ENCODE measurements around the gene AOAH.
A peak's percentile ranks its signal among the peaks of the same experiment; 100 is the strongest.

Gene AOAH, protein sequence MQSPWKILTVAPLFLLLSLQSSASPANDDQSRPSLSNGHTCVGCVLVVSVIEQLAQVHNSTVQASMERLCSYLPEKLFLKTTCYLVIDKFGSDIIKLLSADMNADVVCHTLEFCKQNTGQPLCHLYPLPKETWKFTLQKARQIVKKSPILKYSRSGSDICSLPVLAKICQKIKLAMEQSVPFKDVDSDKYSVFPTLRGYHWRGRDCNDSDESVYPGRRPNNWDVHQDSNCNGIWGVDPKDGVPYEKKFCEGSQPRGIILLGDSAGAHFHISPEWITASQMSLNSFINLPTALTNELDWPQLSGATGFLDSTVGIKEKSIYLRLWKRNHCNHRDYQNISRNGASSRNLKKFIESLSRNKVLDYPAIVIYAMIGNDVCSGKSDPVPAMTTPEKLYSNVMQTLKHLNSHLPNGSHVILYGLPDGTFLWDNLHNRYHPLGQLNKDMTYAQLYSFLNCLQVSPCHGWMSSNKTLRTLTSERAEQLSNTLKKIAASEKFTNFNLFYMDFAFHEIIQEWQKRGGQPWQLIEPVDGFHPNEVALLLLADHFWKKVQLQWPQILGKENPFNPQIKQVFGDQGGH

DNA sequence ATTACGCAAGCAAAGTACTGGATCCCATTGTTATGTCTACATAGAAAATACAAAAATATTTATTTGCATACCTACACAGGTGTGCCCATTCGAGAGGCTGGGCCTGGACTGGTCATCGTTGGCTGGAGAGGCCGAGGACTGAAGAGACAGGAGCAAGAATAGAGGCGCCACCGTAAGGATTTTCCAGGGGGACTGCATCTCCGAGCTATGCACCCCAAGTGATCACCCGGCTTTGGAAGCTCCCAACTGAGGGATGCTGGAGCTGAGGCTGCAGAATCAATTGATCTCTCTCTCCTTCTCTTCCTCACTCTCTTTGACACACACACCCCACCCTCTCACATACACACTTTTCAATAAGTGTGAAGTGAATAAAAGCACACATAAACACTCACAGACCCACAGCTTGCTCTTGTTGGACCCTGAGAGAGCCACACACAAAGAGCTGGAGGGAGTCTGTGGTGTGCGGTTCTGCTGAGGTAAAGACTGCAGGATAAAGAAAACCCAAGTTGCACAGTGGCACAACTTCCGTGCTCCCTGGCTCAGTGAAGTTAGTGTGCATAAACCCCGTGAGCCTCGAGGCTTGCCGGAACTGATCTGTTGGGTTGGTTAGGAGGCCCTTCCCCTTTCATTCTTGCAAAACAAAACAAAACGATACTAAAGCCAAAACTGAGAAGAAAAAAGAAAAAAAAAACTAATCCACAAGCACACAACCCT, at the start of gene AOAH:
Gene AOAH (minus strand): TSS at position 544 of the 714 bp plus-strand sequence. CDS start 346 bp downstream, at position 198.
- peak; percentile 81 for DNase-seq

DNA sequence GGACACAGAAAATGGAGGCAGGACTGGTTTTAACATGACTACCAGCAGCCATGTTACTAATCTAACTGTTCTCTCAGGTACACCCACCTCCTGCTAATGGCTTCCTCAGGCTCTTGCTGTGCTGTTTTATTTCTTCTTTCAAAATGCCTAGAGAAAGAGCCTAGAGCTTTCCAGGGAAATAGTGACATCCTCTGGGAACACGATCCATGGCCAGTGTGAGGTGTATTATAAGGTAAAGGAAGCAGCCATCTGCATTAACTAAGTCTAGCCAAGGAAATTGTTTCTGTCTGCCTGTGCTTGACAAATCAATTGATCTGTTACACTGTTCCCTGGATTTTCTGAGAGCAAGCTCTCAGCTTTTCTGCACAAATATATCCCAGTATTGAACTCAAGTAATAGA, 42.2 kb upstream of the AOAH start:
- no peak for DNase-seq

DNA sequence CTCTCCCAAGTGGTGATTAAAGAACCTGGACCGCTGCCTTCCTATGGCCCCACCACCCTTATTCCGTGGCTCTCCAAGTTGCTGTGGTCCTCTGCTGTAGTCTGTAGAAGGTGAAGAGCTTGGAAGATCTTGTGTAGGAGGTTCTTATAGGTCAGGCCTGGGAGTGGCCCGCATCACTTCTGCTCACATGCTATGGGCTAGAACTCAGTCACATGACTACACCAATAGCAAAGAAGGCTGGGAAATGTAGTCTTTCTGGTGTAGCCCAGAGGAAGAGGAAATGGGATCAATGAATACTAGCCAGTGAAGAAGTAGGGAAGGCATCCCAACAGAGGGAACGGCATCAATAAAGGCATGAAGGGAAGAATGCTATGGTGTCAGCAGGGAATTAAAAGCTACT, 41.3 kb upstream of the AOAH start:
- DNase-seq, result no peak

DNA sequence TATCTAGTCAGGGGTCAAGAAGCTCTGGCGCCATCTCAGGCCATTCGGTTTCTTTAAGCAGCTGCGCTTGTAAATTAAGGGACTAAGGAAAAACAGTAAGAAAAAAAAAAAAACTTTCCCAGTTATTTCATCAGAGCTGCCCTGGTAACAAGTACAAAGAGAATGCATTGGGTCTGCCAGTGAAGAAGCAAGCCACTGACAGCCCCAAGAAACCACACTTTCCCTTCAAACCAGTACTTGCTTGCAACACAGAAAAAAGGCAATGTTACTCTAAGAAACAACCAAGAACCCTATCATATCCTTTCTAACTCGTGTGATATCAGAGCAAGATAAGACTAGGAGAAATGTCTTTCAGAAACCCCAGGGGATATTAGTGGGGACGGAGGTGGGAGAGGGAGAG, 40.6 kb upstream of the AOAH start:
- DNase-seq, result no peak

DNA sequence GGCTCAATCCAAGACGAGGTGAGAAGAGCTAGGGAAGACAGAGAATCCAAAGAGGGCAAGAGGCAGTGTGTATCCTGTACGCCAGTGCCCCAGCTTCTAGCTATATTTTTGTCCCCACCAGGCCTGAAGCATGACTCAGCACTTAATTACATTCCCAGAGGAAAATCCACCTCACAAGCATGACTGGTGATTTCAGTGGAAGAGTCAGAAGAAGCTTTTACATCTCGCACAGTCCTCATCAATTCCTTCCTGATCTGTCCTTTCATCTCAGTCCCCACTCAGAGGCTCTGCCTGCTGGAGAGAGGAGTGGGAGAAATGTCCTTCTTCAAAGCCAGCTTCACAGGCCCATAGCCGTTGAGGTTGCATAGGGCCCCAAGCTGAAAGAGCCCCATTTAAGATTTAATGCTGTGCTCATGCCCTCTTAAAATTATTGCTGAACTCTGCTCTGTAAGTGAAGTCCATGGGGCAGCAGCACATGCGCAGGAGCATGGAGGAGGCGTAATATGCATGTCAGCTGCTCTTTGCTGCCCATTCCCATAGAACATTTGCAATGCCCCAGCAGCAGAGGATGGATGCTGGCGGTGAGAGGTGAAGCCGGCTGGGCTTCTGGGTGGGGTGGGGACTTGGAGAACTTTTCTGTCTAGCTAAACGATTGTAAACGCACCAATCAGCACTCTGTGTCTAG, 39.0 kb upstream of the AOAH start:
- DNase-seq, result no peak

DNA sequence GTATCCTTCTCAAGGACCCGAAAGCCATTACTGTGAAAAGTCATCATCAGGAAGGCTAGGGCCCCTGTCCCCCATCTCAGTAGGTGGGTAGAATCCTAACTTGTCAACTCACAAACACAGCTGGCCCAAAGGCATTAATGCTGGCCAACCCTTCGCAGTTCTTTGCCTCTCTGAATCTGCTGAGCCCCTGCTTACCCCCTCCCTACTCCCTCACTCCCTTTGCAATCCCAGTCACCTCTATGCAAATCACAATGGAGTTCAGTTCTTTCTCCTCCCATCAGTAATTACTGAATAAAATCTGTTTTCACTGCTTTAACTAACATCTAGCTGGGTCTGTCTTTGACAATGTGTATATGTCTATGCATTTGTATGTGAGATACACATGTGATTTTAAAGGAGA, 38.1 kb upstream of the AOAH start:
- DNase-seq, result no peak

DNA sequence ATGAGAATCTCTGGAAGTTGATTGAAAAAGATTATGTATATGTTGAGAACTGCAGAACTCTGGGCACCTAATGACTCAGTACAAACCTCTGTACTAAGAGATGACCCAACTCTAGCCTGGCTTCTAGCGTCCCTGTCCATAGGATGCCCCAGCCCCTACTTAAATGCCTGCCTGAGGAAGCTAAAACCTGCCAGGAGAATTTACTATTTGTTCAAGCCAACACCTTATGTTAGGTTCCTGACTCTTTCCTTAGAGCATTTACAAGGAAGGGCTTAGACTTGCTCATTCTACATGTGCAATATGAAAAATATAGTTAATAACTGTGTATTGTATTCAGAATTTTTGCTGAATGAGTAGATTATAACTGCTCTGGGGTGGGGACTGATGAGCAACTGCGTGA, 37.5 kb upstream of the AOAH start:
- DNase-seq, result no peak

DNA sequence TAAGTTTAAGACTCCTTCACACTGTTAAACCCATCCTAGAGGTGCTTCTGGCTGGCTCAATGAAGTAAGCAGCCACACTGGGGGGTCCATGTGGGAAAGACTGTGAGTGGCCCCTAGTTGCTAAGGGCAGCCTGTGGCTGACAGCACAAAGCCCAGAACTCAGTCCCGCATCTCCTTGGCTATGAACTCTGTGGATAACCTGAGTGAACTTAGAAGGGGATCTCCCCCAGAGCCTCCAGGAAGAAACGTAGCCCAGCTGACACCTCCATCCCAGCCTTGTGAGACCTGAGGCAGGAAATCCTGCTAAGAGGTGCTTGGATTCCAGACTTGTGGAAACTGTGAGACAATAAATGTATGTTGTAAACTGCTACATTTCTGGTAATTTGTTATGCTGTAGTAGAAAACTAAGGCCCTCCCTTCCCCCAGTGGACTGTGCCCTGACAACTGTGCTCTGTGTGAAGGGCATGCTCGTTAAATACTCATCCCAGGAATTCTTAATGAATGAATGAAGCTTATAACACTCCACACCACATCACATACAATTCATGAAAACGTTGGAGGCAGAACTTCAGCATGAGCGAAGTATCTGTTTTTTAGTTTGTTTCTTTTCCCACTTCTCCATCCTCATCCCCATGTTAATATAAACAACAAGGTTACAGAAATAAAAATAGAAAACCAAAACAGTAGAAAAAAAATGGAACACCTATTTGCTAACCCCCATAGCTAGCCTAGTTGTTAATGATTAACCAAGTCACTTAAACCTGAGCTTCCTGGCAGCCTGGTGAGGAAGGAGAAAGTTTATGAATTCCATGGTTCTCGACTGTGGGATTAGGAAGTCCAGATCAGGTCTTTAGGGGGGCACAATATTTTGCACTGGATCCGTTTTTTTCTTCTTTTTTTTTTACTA, 36.8 kb upstream of the AOAH start:
- no peak for DNase-seq

DNA sequence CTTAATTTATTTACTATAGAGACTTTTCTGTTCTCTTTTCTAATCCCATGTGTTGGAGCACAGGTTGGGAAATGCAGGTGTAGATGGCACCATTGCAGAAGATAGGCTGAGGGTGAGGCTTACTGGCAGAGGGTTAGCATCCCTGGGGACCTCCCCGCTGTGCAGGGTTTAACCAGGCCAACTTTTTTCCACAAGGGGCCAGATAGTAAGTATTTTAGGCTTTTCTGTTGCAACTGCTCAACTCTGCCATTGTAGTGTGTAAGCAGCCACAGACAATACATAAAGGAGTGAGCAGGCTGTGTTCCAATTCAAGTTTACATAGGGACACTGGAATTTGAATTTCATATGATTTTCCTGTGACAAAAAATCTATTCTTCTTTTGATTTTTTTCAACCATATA, 34.6 kb upstream of the AOAH start:
- no peak for DNase-seq

DNA sequence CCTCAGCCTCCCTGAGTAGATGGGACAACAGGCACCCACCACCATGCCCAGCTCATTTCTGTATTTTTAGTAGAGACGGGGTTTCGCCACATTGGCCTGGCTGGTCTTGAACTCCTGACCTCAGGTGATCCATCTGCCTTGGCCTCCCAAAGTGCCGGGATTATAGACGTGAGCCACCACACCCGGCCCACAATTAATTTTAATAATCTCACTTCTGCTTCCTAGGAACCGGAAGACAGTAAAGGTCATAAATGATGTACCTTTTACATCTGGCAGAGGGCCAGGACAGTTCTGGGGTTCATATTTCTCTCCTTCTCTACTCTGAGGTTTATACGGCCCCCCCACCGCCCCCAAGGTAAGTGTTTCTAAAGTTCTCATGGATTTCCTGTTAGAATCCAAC, 31.2 kb upstream of the AOAH start:
- DNase-seq, result no peak

DNA sequence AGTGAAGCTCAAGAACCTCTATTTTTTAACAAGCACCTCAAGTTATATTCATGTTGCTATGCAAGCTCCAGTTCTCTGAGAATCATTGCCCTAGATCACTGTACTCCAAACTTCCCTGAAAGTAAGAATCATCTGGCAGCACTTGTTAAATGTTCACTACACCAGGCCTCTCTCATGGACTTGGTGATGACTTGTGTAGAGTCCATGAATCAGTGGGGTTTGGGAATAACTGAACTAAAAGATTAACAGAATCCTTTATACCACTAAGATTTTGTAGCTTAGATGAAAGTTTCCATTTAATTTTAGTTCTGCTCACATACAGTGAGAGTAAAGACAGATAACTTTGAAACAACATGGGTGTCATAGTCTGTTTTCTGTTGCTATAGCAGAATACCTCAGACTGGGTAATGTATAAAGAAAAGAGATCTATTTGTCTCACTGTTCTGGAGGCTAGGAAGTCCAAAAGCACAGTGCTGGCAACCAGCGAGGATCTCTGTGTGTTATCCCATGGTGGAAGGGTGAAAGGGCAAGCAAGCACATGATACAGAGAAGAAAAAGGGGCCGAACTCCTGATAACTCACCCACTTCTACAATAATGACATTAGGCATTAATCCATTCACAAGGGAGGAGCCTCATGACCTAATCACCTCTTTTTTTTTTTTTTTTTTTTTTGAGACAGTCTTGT, 27.9 kb upstream of the AOAH start:
- DNase-seq, result no peak

DNA sequence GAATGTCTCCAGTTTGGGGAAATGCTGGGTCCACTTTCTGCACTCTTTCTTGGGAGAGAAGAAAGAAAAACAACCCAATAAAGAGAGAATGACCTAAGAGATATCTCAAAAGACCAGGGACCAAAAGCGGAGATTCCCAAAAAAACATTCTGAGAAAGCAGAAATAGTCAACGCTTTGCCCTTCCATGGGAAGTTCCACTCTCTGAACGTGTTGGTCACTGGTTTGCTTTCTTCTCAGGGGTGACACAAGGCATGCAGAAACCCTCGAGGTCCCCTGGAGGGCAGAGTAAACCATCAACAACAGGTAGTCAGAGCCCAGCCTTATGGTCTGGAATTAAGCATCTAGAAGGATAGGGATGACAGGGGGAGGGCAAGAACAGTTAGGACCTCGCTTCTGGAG, 26.2 kb upstream of the AOAH start:
- no peak for DNase-seq

DNA sequence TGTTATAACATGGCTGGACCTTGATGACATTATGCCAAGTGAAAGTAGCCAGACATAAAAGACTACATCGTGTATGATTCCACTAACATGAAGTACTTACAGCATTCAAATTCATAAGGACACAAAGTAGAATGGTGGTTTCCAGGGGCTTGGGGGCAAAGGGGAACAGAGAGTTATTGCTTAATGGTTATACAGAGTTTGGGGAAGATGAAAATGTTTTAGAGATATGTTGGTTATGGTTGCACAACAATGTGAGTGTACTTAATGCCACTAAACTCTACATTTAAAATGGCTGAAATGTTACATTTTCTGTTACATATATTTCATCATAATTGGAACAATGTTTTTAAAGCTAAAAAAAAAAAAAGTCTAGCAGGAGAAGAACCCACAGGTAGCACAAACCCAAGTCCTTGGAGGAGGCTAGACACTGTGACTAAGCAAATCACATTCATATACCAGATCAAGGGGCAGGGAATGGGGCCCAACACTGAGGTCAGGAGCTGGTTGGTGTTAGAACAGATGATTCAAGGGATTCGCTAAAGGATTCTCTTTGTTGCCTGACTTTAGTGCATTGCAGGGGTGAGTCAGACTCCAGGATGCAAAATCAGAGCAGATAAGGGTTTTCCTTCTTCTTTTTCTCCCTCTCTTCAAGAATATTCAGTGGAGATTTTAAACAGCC, 25.1 kb upstream of the AOAH start:
- DNase-seq, result no peak

DNA sequence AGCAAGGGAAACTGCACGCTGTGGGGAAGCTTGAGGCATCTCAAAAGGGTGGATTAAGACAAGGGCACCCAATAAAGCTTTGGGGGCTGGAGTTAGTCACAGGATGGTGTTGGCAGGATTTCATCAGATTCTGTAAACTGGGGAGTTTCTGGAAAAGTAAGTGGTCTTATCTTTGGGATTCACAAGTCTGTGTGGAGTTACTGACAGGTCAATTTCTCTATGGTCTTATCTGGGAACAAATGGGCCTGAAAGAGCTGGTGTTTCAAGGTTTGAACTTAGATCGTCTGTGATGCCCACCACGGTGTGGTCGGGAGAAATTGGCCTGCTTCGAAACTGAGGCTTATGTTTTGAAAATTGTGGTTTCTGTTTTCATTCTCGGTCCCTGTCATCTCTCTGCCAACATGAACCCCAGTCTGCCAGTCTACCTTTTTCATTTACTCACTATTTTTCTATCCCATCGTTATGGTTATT, 23.8 kb upstream of the AOAH start:
- no peak for DNase-seq

DNA sequence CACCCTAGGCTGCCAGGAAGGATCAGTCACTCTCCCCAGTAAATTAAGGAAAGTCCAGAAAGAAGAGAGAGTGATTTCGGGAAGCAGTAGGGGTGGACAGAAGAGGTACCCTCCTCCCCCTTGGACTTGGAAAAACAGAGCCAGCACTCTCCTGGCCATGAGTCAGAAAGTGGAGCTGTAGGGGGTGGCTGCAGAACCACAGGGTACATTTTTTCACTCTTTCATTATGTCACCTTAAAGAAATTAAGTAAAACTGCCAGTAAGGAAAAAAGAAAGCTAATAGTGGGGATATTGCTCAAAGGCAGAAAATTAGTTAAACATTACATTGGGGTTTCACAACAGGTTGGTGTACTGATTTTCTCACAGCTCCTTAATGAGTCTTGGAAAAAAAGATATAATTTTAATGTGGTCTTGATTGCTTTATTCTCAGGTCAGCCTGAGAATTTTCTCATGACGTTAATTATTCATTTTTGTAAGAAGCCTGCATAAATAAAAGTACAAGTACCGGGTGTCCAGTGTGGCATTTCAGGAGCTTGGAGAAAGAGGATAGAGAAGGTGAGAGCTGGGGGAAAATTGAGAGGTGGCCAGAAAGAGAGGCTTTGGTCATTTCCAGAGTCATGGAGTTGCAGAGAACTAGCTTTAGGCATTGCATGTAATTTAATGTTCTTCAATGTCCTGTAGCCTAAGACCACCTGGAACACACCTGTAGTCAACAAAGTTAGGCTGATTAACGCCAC, 23.2 kb upstream of the AOAH start:
- DNase-seq, result no peak

DNA sequence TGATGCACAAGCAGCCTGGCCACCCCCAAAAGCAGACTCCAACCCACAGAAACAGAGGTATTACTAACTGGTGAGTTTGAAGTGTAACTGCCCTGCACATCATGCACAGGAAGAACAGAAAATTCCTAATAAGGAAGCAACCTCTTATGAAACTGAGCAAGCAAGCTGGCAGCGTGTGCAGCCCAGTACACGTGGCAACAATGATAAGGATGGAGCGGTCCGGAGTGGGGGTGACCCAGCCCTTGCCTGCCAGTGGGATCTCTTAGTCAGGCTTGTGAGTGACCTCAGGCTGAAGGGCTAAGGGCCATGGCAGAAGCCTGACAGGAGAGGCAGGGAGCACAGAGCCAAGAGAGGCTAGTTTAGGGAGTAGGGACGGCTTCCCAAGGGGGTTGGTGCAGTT, 22.1 kb upstream of the AOAH start:
- no peak for DNase-seq

DNA sequence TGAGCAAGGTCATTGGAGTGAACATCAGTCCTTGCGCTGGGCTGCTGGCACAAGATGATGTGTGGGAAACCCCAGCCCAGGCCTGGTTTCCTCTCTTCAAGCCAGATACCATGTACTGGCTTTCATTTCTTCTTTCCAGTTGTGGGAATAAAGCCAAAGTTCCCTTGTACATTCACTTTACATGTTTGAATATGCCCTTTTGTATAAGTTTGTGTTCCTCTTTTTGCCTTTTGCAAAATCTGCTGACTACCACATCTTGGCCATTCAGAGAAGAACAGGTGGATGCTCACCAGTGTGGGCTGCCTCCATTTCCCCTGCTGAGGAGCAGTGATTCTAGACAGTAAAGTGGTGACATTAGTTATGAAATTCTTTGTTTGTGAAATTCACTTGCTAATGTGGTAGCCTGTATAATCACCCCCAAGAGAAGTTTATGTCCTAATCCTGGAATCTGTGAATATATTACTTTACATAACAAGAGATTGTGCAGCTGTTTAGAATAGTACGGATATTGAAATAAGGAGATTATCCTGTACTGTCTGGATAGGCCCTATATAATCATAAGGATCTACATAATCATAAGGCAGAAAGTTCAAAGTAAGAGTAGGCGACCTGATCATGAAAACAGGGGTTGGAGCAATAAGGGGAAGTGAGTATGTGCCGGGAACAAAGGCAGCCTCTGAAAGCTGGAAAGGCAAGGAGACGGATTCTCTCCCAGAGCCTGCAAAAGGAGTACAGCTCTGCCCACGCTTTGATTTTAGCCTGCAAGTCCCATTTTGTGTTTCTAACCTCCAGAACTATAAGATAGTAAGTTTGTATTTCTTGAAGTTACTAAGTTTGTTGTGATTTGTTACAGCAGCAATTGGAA, 18.8 kb upstream of the AOAH start:
- no peak for DNase-seq

DNA sequence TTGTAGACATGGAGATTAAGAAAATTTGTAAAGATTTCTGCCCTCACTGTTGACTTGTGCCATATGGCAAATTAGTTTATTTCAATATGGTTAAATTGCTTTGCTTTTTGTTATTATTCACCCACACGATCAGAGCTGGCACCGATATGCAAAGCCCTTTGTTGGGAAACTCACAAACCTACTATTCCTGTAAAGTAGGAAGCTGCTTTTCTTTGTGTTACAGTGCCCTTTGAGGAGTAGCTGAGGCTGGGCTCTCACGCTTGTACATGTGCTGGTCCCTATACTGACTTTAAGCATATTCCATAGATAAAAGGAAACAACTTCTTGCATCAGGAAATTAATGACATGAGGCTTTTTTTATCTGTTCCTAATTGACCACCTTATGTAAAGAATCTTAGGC, 17.6 kb upstream of the AOAH start:
- DNase-seq, result no peak

DNA sequence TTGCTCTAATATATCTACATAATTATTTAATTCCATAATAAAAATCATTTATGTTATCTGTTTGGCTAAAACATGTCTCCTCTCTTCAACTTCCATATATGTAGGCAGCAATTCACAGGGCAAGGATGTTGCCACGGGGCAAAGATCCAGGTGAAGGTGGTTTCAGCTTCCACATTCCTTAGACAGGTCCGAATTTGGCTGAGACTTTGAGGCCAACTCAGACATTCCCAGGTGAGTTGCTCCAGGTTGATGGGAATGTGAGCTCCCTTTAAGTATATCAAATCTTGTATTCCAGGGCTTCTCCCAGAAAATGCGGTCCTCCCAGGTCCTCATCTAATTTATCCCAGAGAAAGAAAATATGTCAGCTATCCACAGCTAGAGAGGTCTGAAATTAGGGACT, 15.1 kb upstream of the AOAH start:
- DNase-seq, result no peak

DNA sequence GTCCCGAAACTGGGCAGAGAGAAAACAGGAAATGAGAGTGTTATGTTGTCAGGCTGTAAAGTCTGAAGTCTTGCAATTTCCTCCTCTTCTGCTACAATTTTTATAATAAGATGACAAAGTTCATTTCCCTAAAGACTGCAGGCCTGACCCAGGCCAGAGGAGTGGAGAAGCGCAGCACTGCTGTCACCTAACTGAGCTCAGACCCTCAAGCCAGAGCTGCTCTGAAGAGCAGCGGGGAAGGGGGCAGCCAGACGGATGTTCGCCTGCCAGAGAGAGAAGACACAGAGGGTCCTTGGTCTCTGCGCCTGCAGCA, 12.6 kb upstream of the AOAH start:
- no peak for DNase-seq
